Endothelial cell of umbilical vein (primary cell): ENCODE results near the gene EPS8L1.

ENCODE experiments used
- CTCF ChIP-seq, 2 donors: IDR thresholded peaks; 1 replicate in 1 of 2; 2 replicates in 1 of 2; pipeline ENCODE4 v1.5.1; 2011; ENCODE audit warnings: low read length in 2 of 2, mild to moderate bottlenecking in 2 of 2, moderate library complexity in 2 of 2, control low read depth in 1 of 2, inconsistent platforms in 1 of 2, low read depth in 1 of 2; ENCODE audit not compliant: insufficient read depth in 1 of 2; ENCODE audit errors: extremely low read depth in 1 of 2
- EZH2 ChIP-seq: IDR thresholded peaks from 2 replicates; pipeline ENCODE4 v1.6.1; 2012; ENCODE audit warnings: borderline replicate concordance, low read depth, mild to moderate bottlenecking, moderate library complexity, low read length, inconsistent platforms; ENCODE audit not compliant: severe bottlenecking
- FOS ChIP-seq: IDR thresholded peaks from 2 replicates; pipeline ENCODE4 v1.6.1; 2011; ENCODE audit warnings: mild to moderate bottlenecking, low read length, moderate library complexity, borderline replicate concordance; ENCODE audit not compliant: insufficient read depth
- GATA2 ChIP-seq: IDR thresholded peaks from 2 replicates; pipeline ENCODE4 v1.7.0; 2011; ENCODE audit warnings: low read depth, mild to moderate bottlenecking, moderate library complexity, mixed read lengths, low read length; ENCODE audit not compliant: insufficient read length, insufficient read depth
- JUN ChIP-seq: IDR thresholded peaks from 2 replicates; pipeline ENCODE4 v1.6.1; 2011; ENCODE audit warnings: borderline replicate concordance, low read depth; ENCODE audit not compliant: insufficient read length, insufficient read depth
- MAX ChIP-seq: IDR thresholded peaks from 2 replicates; pipeline ENCODE4 v1.6.1; 2011; ENCODE audit not compliant: insufficient read depth, insufficient read length
- MYC ChIP-seq: IDR thresholded peaks from one replicate; pipeline ENCODE4 v1.6.1; 2011; ENCODE audit warnings: mild to moderate bottlenecking, low read depth, low read length
- POLR2A ChIP-seq: IDR thresholded peaks from 2 replicates; pipeline ENCODE4 v1.6.1; 2012; ENCODE audit warnings: low read depth, mild to moderate bottlenecking, control low read depth, low read length
- POLR2AphosphoS5 ChIP-seq: IDR thresholded peaks from 2 replicates; pipeline ENCODE4 v1.6.1; 2012; ENCODE audit warnings: low read depth, mild to moderate bottlenecking, control low read depth, low read length, moderate library complexity; ENCODE audit not compliant: insufficient read depth

DNA sequence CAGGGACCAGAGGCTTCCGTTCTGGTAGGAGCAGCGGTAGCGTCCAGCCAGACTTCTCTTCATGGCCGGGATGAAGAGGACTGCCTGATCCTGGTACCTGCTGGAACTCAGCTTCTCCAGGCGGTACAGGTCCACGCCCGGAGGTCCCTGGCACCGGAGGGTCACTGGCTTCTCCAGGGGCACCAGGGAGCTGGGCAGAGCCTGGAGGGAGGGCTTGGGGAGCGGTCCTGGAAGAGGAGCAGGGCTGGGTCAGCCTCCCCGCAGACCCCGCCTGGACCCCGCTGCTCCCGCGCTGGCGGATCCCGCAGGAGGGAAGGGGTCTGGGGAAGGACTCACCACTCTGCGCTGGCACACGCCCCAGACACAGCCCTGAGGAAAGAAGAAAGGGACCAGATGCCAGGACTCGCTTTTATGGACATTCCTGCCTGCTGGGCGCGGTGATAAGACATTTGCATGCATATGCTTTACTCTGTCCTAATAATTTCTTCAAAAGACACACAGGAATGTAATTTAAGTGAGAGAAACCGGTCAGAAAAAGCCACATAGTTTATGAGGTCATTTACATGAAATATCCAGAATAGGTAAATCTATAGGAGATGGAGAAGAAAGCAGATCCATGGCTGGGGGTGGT is 43.4 kb upstream of the EPS8L1 start:
- TF ChIP-seq POLR2A (no peak), MAX (no peak), CTCF (IDR thresholded peaks at IDR 0.05; ENCODE audit: extremely low read depth in 1 of 2, insufficient read depth in 1 of 2, low read depth in 1 of 2, low read length in 2 of 2) (no peak), EZH2 (no peak), FOS (no peak), POLR2AphosphoS5 (no peak), JUN (no peak), MYC (no peak), GATA2 (no peak)
